K562 (cell line): Measurements from ENCODE around the gene EHMT2. TPM values are rescaled to one million over a fixed set of nuclear protein-coding genes. Genes with fewer than 3 reads are reported as not detected.
A peak's percentile ranks its signal among the peaks of the same experiment; 100 is the strongest.

Experiments used
- ATAC-seq: fragments of 200-7000 bp; cut with Tn5 transposase; 3 replicates; pipeline ENCODE4 v1.9.1; 2020; ENCODE audit warnings: moderate library complexity
- BruUV-seq: library from RNA; stranded (reverse); fragments of 400-500 nt; replicated peaks from 2 replicates; lab custom pipeline; 2021; lab: Mats Ljungman, UMichigan
- CTCF ChIA-PET: fragments of 300-600 bp; formaldehyde crosslinking; extraction: SDS; loops from one replicate; lab custom pipeline; 2021; ENCODE audit warnings: low intra/inter-chr PET ratio; lab: Yijun Ruan, JAX
- POLR2A ChIA-PET: fragments of 300-600, 350-650 bp; sonication (Branson Sonifier 250); formaldehyde crosslinking; extraction: SDS; loops from one replicate; lab custom pipeline; 2021; ENCODE audit warnings: antibody characterized with exemption, inconsistent platforms; lab: Yijun Ruan, JAX
- DNase-seq, 4 experiments: peaks; one replicate each; pipeline versions ENCODE4 v3.0.0 to v3.0.0-alpha.2; 2011 to 2018; ENCODE audit warnings: low spot score in 3 of 4, mixed read lengths in 3 of 4; ENCODE audit errors: extremely low read depth in 1 of 4
- FAIRE-seq: peaks from 2 replicates; lab custom pipeline; 2011; peaks lifted over from hg19 to GRCh38; lab: Jason Lieb, UNC
- H2AFZ ChIP-seq: 2 replicates; pipeline ENCODE4 v1.6.0; 2011; ENCODE audit warnings: low read depth, low read length, control low read depth, inconsistent platforms
- H3K27ac ChIP-seq: fragments of 200-600 bp; 3 replicates; pipeline ENCODE4 v1.8.0; 2011; ENCODE audit warnings: low read depth, mild to moderate bottlenecking, control low read depth, inconsistent platforms, low read length, moderate library complexity, mixed read lengths; ENCODE audit errors: extremely low read depth
- H3K27me3 ChIP-seq, 2 experiments: fragments of 300-600 bp in 1 of 2; 2 replicates in 1 of 2; 3 replicates in 1 of 2; pipeline versions ENCODE4 v1.6.0 to v1.8.0; 2011; ENCODE audit warnings: inconsistent platforms in 2 of 2, low read length in 2 of 2, mild to moderate bottlenecking in 1 of 2, mixed read lengths in 1 of 2, moderate library complexity in 1 of 2; ENCODE audit not compliant: control insufficient read depth in 2 of 2, insufficient read depth in 2 of 2
- H3K36me3 ChIP-seq: fragments of 300-600 bp; 3 replicates; pipeline ENCODE4 v1.8.0; 2011; ENCODE audit warnings: mild to moderate bottlenecking, low read length, inconsistent platforms; ENCODE audit not compliant: control insufficient read depth, insufficient read depth
- H3K4me1 ChIP-seq, 2 experiments: fragments of 200-600 bp in 1 of 2; replicated peaks in 1 of 2; 2 replicates in 1 of 2; 3 replicates in 1 of 2; pipeline versions ENCODE4 v1.5.1 to v1.8.0; 2011; ENCODE audit warnings: inconsistent platforms in 2 of 2, low read length in 2 of 2, mild to moderate bottlenecking in 1 of 2, mixed read lengths in 1 of 2, moderate library complexity in 1 of 2; ENCODE audit not compliant: control insufficient read depth in 2 of 2, insufficient read depth in 2 of 2
- H3K4me2 ChIP-seq: 2 replicates; pipeline ENCODE4 v1.6.1; 2011; ENCODE audit warnings: low read length, control low read depth, inconsistent platforms, mixed read lengths; ENCODE audit not compliant: insufficient read depth
- H3K4me3 ChIP-seq: fragments of 200-600 bp; sonication (generic), shearing (Covaris generic); 2 replicates; pipeline ENCODE4 v1.5.1; 2016; ENCODE audit warnings: control low read depth, inconsistent platforms
- H3K79me2 ChIP-seq: fragments of 200-600 bp; 3 replicates; pipeline ENCODE4 v1.8.0; 2011; ENCODE audit warnings: low read length, inconsistent platforms; ENCODE audit not compliant: control insufficient read depth, insufficient read depth
- H3K9ac ChIP-seq, 2 experiments: 2 replicates each; pipeline versions ENCODE4 v1.6.0 to v1.6.1; 2011; ENCODE audit warnings: low read depth in 2 of 2, low read length in 2 of 2, control low read depth in 1 of 2, inconsistent platforms in 1 of 2, mild to moderate bottlenecking in 1 of 2, mixed read lengths in 1 of 2; ENCODE audit not compliant: insufficient read depth in 1 of 2
- H3K9me1 ChIP-seq: one replicate; pipeline ENCODE4 v1.6.0; 2011; ENCODE audit warnings: inconsistent platforms, mild to moderate bottlenecking, low read length, moderate library complexity; ENCODE audit not compliant: control insufficient read depth, insufficient read depth
- H3K9me3 ChIP-seq: replicated peaks from 2 replicates; pipeline ENCODE4 v1.5.1; 2011; ENCODE audit warnings: low read depth, low read length, inconsistent platforms; ENCODE audit not compliant: control insufficient read depth, insufficient read depth
- H4K20me1 ChIP-seq: replicated peaks from 2 replicates; pipeline ENCODE4 v1.6.1; 2011; ENCODE audit warnings: low read length, inconsistent platforms, mixed read lengths; ENCODE audit not compliant: control insufficient read depth, insufficient read depth
- BCOR ChIP-seq: fragments of 450-650 bp; IDR thresholded peaks from 2 replicates; pipeline ENCODE4 v1.6.1; 2016
- C11orf30 ChIP-seq: fragments of 450-650 bp; IDR thresholded peaks from 2 replicates; pipeline ENCODE4 v1.6.1; 2016; ENCODE audit warnings: low read depth, mild to moderate bottlenecking
- CBX8 ChIP-seq: fragments of 200-600 bp; sonication (generic); IDR thresholded peaks from 2 replicates; pipeline ENCODE4 v1.6.1; 2012; ENCODE audit warnings: borderline replicate concordance, mixed run types, low read depth, mild to moderate bottlenecking, moderate library complexity, mixed read lengths, low read length, control low read depth, inconsistent platforms; ENCODE audit not compliant: poor library complexity, severe bottlenecking; ENCODE audit errors: extremely low read depth
- RFX1 ChIP-seq: fragments of 450-650 bp; IDR thresholded peaks from 2 replicates; pipeline ENCODE4 v1.6.1; 2016; ENCODE audit warnings: mild to moderate bottlenecking, moderate library complexity
- WGBS: fragments of 100-300 bp; shearing (Covaris generic); methylation state at CpG from one replicate; pipeline ENCODE4 v1.1.6; 2016; ENCODE audit warnings: low coverage, mixed read lengths; ENCODE audit not compliant: insufficient coverage; ENCODE audit errors: missing lambda C conversion rate; 5-methylcytosine and 5-hydroxymethylcytosine counted together
- in situ Hi-C: fragments of 300-500 bp; cut with MboI; formaldehyde crosslinking; loops from 4 replicates; pipeline ENCODE4 v1.15.0; 2018; ENCODE audit warnings: inconsistent platforms, mixed read lengths
- intact Hi-C: fragments of 100-400 bp; cut with micrococcal nuclease; formaldehyde crosslinking; loops from 2 replicates; pipeline ENCODE4 v1.14.2; 2022
- polyA plus RNA-seq, 8 experiments: library from polyadenylated mRNA; depleted of rRNA in 4 of 8; stranded (reverse) in 5 of 8; unstranded in 3 of 8; fragments of >200 nt; fragmentation: Nextera tagmentation in 2 of 8; fragmentation: Illumina TruSeq in 1 of 8; extraction: Ambion mirVana in 2 of 8; extraction: Trizol in 1 of 8; gene quantifications; 2 replicates each; pipeline versions ENCODE4 v1.2.1 to v1.2.3, GENCODE V29; 2011 to 2014; ENCODE audit warnings: inconsistent platforms in 1 of 8, missing spikeins in 1 of 8
- total RNA-seq, 7 experiments: library from RNA; depleted of rRNA in 6 of 7; stranded (reverse); fragments of >200 nt in 6 of 7; fragmentation: Illumina TruSeq in 2 of 7; extraction: Trizol in 2 of 7; gene quantifications; 2 replicates each; pipeline versions ENCODE4 v1.2.1 to v1.2.3, GENCODE V29; 2011 to 2021; ENCODE audit warnings: low replicate concordance in 1 of 7

Gene EHMT2
- total and polyA plus RNA-seq, 9 of the 15 experiments (the other 6 are each of a cell fraction or from before 2014, with no cell fraction given), result 2.1 to 63.8 (median 38.5) TPM

DNA sequence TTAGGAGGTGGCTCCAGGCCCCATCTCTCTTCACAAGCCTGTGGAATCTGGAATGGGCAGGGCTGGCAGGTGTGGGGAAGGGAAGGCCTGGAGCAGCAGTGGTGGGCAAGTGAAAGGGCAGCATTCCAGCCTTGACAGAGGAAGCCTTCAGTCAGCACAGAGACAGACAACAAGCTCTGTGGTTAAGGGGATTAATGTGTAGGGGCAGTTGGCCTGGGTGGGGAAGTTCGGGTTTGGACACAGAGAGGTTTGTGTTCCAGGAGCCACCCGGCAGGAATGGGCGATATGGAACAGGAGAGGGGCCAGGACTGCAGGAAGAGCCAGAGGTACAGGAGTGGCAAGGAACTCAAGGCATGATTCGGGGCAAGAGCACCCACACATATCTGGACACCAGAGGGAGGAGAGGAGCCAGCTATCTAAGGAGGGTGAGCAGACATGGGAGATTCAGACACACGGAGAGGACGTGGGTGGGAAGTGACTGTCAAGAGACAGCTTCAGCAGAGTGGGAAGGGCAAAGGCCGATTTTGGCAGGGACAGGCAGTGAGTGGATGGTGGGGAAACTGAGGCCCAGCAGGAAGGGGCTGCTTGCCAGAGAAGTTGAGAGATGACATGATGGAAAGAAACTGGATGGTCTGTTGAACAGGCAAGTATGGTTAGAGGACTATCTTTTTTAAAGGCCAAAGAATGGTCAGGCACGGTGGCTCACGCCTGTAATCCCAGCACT is 16.2 kb downstream of the EHMT2 start:
- no peaks in the 10 kb centered on the region for H3K27me3 ChIP-seq
- H3K4me3 ChIP-seq, result no peak overlapping the region
- peaks cover 0 to 35% of the 10 kb centered on the region in 2 experiments; a peak in 2 of 5 replicates for H3K4me1 ChIP-seq
- ChIA-PET CTCF (no interaction called here), POLR2A (interaction anchor here (1.5 to 1.7 kb wide), 4 partner anchors 13 to 46 kb away, joined by 4 to 5 read pairs (median 5); partner anchors contain the start of genes EHMT2 and ZBTB12)
- no peak overlapping the region for H3K4me2 ChIP-seq
- BruUV-seq, result no TSS peak
- no peak overlapping the region for H2AFZ ChIP-seq
- H4K20me1 ChIP-seq, result no peaks in the 10 kb centered on the region
- no peak overlapping the region for H3K27ac ChIP-seq
- H3K36me3 ChIP-seq, result peaks cover 65% of the 10 kb centered on the region; the same call in 2 of the 3 replicates
- 83% methylated on average over 9 of the region's 9 CpGs for WGBS
- H3K9me3 ChIP-seq, result no peaks in the 10 kb centered on the region
- intact Hi-C loops (no loop called here), in situ Hi-C loops (no loop called here)
- no peaks in the 10 kb centered on the region for H3K9me1 ChIP-seq
- no peaks in the 10 kb centered on the region for H3K79me2 ChIP-seq
- ATAC-seq (no peak), FAIRE-seq (peak; percentile 44), DNase-seq (no peak)
- peak overlapping the region in 1 of 2 experiments; percentile 52; a peak in 1 of 4 replicates for H3K9ac ChIP-seq
- TF ChIP-seq BCOR (0 out of 2 replicates have a peak, but pooled peaks have one; percentile 15), C11orf30 (no peak)

DNA sequence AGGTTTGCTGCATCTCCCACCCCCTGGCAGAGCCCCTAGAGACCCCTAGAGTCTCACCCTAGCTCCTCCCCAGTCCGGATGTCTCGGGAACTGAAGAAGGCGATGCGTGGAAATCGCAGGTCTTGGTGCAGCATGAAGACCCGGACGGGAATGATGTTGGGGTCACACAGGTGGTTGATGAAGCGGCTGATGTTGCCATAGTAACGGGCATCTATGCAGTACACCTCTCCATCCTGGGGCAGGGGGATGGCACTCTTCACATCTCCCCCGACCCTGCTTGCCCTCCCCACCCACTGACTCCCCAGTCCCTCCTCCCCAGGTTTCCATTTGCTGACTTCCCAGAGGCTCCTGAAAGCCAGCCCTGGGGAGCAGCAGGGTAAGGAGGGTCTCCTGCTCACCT is 16.9 kb downstream of the EHMT2 start:
- in situ Hi-C loops (no loop called here), intact Hi-C loops (no loop called here)
- no TSS peak for BruUV-seq
- no peaks in the 10 kb centered on the region for H3K27me3 ChIP-seq
- no peak overlapping the region for H3K4me2 ChIP-seq
- no peaks in the 10 kb centered on the region for H3K9me3 ChIP-seq
- H4K20me1 ChIP-seq, result no peaks in the 10 kb centered on the region
- POLR2A ChIA-PET, result interaction anchor here (1.6 to 1.7 kb wide), 3 partner anchors 14 to 45 kb away, joined by 4 to 5 read pairs (median 5); partner anchors contain the start of gene EHMT2
- H3K79me2 ChIP-seq, result no peaks in the 10 kb centered on the region
- FAIRE-seq (no peak), DNase-seq (no peak), ATAC-seq (no peak)
- H3K9me1 ChIP-seq, result no peaks in the 10 kb centered on the region
- peaks cover 59% of the 10 kb centered on the region; the same call in 2 of the 3 replicates for H3K36me3 ChIP-seq
- H3K4me1 ChIP-seq, result peaks cover 0 to 34% of the 10 kb centered on the region in 2 experiments; a peak in 3 of 5 replicates
- no peak overlapping the region for H2AFZ ChIP-seq
- CTCF ChIA-PET, result no interaction called here
- no peak overlapping the region for H3K27ac ChIP-seq
- peak overlapping the region in 1 of 2 experiments; percentile 69; a peak in 1 of 4 replicates for H3K9ac ChIP-seq
- TF ChIP-seq RFX1 (peak; percentile 77), CBX8 (no peak)
- 79% methylated on average over 10 of the region's 10 CpGs for WGBS
- no peak overlapping the region for H3K4me3 ChIP-seq
